HG02642 (cell line): ENCODE data around the gene NRAP.

Experiments
- ATAC-seq: cut with Tn5 transposase; IDR thresholded peaks from one replicate; pipeline ENCODE4 v1.9.1; 2021; ENCODE audit warnings: mild to moderate bottlenecking; ENCODE audit not compliant: unreplicated experiment, poor library complexity

The NRAP gene, protein sequence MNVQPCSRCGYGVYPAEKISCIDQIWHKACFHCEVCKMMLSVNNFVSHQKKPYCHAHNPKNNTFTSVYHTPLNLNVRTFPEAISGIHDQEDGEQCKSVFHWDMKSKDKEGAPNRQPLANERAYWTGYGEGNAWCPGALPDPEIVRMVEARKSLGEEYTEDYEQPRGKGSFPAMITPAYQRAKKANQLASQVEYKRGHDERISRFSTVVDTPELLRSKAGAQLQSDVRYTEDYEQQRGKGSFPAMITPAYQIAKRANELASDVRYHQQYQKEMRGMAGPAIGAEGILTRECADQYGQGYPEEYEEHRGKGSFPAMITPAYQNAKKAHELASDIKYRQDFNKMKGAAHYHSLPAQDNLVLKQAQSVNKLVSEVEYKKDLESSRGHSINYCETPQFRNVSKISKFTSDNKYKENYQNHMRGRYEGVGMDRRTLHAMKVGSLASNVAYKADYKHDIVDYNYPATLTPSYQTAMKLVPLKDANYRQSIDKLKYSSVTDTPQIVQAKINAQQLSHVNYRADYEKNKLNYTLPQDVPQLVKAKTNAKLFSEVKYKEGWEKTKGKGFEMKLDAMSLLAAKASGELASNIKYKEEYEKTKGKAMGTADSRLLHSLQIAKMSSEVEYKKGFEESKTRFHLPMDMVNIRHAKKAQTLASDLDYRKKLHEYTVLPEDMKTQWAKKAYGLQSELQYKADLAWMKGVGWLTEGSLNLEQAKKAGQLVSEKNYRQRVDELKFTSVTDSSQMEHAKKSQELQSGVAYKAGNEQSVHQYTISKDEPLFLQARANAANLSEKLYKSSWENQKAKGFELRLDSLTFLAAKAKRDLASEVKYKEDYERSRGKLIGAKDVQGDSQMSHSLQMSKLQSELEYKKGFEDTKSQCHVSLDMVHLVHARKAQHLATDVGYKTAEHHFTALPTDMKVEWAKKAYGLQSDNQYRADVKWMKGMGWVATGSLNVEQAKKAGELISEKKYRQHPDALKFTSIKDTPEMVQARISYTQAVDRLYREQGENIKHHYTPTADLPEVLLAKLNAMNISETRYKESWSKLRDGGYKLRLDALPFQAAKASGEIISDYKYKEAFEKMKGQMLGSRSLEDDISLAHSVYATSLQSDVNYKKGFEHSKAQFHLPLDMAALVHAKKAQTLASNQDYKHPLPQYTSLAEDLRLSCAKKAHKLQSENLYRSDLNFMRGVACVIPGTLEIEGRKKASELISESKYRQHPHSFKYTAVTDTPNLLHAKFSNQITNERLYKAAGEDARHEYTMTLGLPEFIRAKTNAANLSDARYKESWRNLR (N-terminal part only)

DNA sequence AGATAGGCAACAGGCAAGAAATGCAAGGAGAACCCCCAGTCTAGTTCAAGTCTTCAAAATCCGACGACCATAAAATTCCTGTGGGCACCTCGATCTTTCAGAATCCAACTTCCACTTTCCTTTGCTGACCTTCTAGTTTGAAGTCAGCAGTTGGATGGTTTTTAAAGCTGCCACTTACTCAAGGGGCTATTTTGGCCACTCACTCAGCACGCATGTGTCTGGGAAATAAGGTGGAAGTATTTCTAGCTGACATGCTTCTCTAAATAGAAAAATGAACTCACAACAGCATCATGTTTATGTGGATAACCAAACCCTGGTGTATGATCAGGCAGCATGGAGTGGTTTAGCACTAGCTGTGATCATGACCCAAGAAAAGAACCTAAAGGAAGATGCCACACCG is at the start of gene NRAP:
Gene NRAP, minus strand, starts transcription at position 134 of the 400 bp plus-strand sequence. CDS start 159 bp downstream, outside the sequence.
- ATAC-seq = no peak

- ATAC-seq = no peak
Observed at GRCh38 chr10:113713640-113713982, 49.8 kb upstream of the NRAP start.

DNA sequence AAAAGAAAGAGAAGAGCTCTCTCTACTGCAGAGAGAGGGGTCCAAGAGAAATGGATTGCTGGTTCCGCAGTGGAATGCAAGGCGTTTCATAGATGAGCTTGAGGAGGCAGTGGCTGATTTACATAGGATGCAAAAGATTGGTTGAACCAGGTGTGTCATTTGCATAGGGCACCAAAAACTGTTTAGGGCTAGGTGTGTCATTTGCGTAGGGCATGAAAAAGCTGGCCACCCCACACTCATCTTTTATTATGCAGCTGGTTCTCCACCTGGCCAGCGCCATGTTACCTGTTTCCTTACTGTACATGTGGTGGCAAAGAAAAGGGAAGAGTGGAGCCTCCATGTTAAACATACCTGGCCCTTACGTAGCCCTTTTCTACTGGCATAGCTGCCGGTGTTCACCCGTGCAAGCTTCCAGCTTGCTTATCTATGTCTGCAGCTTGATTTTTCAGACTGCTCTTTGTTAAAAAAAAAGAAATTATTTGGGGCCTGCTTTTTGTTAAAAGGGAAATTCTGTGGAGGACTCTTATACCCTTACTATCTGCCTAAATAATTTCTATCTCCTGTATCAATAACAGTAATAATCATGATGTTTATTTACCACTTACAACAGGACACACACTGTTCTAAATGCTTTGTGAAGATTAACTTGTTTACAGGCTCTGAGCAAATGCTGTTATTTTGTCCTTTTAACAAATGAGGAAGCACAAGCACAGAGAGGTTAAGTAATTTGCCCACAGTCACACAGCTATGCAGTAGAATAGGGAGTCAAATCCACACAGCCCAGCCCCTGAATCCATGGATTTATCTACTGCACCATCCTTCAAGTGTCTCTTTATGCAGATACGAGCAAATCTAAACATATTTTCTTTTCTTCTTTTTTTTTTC is 49.2 kb upstream of the NRAP start:
- ATAC-seq = no peak

GRCh38 chr10:113712024-113712423 is 48.2 kb upstream of the NRAP start:
- ATAC-seq = no peak

GRCh38 chr10:113711142-113711541 is 47.3 kb upstream of the NRAP start:
- ATAC-seq = no peak

GRCh38 chr10:113709221-113709838 is 45.5 kb upstream of the NRAP start:
- no peak for ATAC-seq

- ATAC-seq = no peak
Observed at GRCh38 chr10:113708640-113709039, 44.8 kb upstream of the NRAP start.

DNA sequence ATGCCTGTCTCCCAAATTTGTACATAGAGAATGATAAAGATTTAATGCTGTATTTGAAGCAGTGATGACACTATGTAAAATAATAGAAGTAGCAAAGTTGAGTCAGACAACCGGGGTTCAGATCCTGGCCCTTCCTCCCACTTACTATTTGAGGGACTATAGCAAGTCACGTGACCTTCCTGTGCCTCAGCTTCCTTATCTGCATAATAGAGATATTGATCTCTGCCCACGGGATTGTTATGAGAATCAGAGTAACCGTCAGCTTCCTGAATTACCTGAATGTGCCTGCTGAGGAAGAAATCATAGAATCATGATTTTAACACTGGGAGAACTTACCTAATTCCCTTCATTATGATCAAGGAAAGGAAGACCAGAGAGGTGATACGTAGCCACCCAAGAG is 42.8 kb upstream of the NRAP start:
- no peak for ATAC-seq

DNA sequence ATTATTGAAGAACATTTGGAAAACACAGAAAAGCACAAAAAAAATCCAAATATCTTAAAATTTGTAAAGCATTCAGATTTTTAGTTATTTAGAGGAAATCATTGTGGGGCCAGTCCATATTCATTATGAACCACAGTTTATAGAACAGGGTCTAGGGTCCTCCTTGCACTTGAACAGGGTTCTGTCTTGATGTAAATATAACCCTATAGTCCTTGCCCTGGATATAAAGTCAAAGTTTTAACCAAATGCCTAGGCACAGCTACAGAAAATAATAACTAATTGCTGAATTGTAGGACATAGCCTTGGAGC is 41.5 kb upstream of the NRAP start:
- no peak for ATAC-seq

GRCh38 chr10:113704637-113705343 is 40.9 kb upstream of the NRAP start:
- ATAC-seq = no peak

DNA sequence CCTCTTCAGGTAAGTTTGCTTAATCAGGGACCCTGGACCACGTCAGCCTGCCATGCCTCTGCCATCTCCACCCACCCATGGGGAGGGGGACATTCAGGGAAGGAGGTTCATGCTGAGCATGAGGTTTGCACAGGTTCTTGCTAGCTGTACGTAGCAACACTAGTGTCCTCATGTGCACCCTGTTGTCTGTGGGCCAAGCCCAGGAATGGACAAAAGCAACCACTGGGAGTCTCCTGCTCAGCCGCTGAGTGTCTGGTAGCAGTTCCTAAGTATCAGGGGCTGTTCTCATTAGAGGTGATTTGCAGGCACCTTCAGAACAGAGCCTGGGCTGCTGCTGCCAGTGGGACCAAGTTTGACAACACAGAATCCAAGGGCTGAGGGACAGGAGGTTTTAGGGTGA is 33.8 kb upstream of the NRAP start:
- no peak for ATAC-seq

DNA sequence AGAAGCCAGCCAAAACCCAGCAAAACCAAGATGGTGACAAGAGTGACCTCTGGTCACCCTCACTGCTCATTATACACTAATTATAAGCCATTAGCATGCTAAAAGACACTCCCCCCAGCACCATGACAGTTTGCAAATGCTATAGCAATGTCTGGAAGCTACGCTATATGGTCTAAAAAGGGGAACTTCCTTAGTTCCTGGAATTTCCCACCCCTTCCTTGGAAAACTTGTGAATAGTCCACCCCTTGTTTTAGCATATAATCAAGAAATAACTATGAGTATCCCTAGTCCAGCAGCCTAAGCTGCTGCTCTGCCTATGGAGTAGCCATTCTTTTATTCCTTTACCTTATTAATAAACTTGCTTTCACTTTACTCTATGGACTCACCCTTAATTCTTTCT is 31.9 kb upstream of the NRAP start:
- no peak for ATAC-seq

GRCh38 chr10:113693348-113693747 is 29.5 kb upstream of the NRAP start:
- ATAC-seq = no peak

- no peak for ATAC-seq
Observed at GRCh38 chr10:113692271-113692670, 28.4 kb upstream of the NRAP start.

DNA sequence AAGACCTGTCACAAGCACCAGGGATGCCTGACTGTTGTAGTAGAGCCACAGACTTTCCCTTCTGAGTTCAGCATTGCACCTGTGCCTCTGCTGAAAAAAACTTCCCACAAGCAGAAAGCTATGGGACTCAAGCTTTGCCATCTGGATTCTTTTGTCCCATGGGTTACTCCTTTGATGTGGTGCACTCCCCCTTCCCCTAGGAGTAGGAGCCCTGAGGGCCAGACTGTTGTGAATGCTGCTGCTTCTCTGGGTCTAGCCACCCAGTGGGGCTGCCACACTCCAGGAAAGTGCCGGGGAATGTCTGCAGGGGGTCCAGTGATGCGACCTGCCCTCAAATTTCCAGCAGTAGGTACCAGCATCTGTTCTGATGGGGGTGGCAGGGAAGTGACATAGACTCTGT is 27.5 kb upstream of the NRAP start:
- ATAC-seq = no peak

- no peak for ATAC-seq
Observed at GRCh38 chr10:113690749-113691148, 26.9 kb upstream of the NRAP start.

- ATAC-seq = no peak
Observed at GRCh38 chr10:113689574-113689973, 25.7 kb upstream of the NRAP start.

DNA sequence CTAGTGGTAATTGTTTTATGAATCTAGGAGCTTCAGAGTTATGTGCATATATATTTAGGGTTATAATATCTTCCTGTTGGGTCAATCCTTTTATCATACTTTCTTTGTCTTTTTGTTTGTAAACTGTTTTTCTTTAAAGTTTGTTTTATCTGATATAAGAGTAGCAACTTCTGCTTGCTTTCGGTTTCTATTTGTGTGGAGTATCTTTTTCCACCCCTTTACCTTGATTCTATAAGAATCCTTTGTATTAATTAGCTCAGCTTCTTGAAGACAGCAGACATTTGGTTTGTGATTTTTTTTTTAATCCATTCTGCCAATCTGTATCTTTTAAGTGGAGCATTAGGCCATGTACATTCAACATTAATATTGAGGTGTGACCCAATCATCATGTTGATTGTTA is 25.2 kb upstream of the NRAP start:
- ATAC-seq = no peak

GRCh38 chr10:113687037-113687436 is 23.2 kb upstream of the NRAP start:
- no peak for ATAC-seq
